Fibroblast of villous mesenchyme (primary cell): ENCODE measurements around the gene IFT88. TPM values are rescaled to one million over a fixed set of nuclear protein-coding genes. Genes with fewer than 3 reads are reported as not detected.
A peak's percentile ranks its signal among the peaks of the same experiment; 100 is the strongest.

Experiments used
- DNase-seq: peaks from one replicate; pipeline ENCODE4 v3.0.0-alpha.2; 2010; ENCODE audit warnings: low read depth
- H3K4me3 ChIP-seq: 2 replicates; pipeline ENCODE4 v1.5.1; 2011; ENCODE audit warnings: low read depth, mild to moderate bottlenecking, low read length
- CTCF ChIP-seq: IDR thresholded peaks from 2 replicates; pipeline ENCODE4 v1.5.1; 2012; ENCODE audit warnings: low read depth, mild to moderate bottlenecking, low read length; ENCODE audit not compliant: insufficient read depth
- total RNA-seq: library from RNA; depleted of rRNA; stranded (reverse); fragments of >200 nt; gene quantifications from 2 replicates; pipeline ENCODE4 v1.2.3, GENCODE V29; 2012

IFT88 gene
- total RNA-seq, 1 donor, result 14.2 TPM

GRCh38 chr13:20691616-20692015, 124.7 kb downstream of the IFT88 start:
- DNase-seq, result no peak
- H3K4me3 ChIP-seq, result no peak overlapping the region
- TF ChIP-seq CTCF, result no peak

GRCh38 chr13:20696073-20696472, 129.1 kb downstream of the IFT88 start:
- DNase-seq, result peak; percentile 23
- TF ChIP-seq CTCF, result no peak
- H3K4me3 ChIP-seq, result no peak overlapping the region

- TF ChIP-seq CTCF, result no peak
- H3K4me3 ChIP-seq, result no peak overlapping the region
These were observed 132.8 kb downstream of the IFT88 start for GRCh38 chr13:20699715-20700114.

GRCh38 chr13:20700288-20700687, 133.3 kb downstream of the IFT88 start:
- no peak overlapping the region for H3K4me3 ChIP-seq
- no peak for DNase-seq
- TF ChIP-seq CTCF, result no peak

More at GRCh38 chr13:20699715-20700114, 132.8 kb downstream of the IFT88 start:
- DNase-seq, result no peak

- H3K4me3 ChIP-seq, result no peak overlapping the region
- no peak for DNase-seq
- TF ChIP-seq CTCF, result no peak
These were observed 134.5 kb downstream of the IFT88 start for GRCh38 chr13:20701461-20701860.

GRCh38 chr13:20702530-20702914, 135.6 kb downstream of the IFT88 start:
- DNase-seq, result peak; percentile 15
- no peak for TF ChIP-seq CTCF

GRCh38 chr13:20702915-20703779, 136.2 kb downstream of the IFT88 start, which contains the start of gene IL17D:
TSS of gene IL17D (plus strand) at chr13:20703699. CDS start at chr13:20704002, 303 bp downstream.
- no peak for DNase-seq
- no peak for TF ChIP-seq CTCF

More at GRCh38 chr13:20702530-20702914, 135.6 kb downstream of the IFT88 start:
- H3K4me3 ChIP-seq, result peak overlapping the region; percentile 69

More at GRCh38 chr13:20702915-20703779, 136.2 kb downstream of the IFT88 start, which contains the start of gene IL17D:
- peak within 1 kb of the TSS; percentile 69 for H3K4me3 ChIP-seq
